ENCODE results near the gene ZNF716.

The ZNF716 gene

GRCh38 chr7:57415730-57416129, 34.2 kb upstream of the ZNF716 start:
- POLR2A ChIA-PET = no interaction called here
- no peak for DNase-seq (ENCODE audit: extremely low spot score)
- no peak for TF ChIP-seq CTCF (IDR thresholded peaks at IDR 0.05; ENCODE audit: control extremely low read depth, extremely low read depth, low read depth, missing control alignments)
- CTCF ChIA-PET = no interaction called here

GRCh38 chr7:57416601-57417358, 33.2 kb upstream of the ZNF716 start:
- no peak for DNase-seq (ENCODE audit: extremely low spot score)
- CTCF ChIA-PET = no interaction called here
- no peak for TF ChIP-seq CTCF (IDR thresholded peaks at IDR 0.05; ENCODE audit: control extremely low read depth, extremely low read depth, low read depth, missing control alignments)
- POLR2A ChIA-PET = no interaction called here

DNA sequence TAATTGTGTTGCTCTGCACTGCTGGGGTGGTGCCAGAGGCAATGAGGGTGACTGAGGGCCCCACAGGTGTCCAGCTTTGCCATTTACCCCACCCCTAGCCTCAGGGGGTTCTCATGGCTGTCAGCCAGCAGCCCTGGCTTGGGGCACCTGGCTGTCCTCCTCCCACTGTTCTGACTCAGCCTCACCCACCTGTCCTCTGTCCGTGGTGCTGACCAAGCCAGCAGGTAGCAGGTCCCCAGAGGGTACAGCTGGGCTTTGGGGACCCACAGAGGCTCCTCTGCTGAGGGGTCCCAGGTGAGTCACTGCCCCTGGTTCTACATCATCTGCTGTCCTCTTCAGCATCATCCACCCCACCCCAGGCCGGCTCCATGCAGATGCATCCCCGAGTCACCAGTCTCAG, 32.2 kb upstream of the ZNF716 start:
- TF ChIP-seq CTCF (IDR thresholded peaks at IDR 0.05; ENCODE audit: control extremely low read depth, extremely low read depth, low read depth, missing control alignments) = no peak
- DNase-seq (ENCODE audit: extremely low spot score) = no peak
- POLR2A ChIA-PET = no interaction called here
- CTCF ChIA-PET = no interaction called here

GRCh38 chr7:57423768-57424167, 26.2 kb upstream of the ZNF716 start:
- CTCF ChIA-PET = no interaction called here
- POLR2A ChIA-PET = no interaction called here
- DNase-seq (ENCODE audit: extremely low spot score) = no peak
- no peak for TF ChIP-seq CTCF (IDR thresholded peaks at IDR 0.05; ENCODE audit: control extremely low read depth, extremely low read depth, low read depth, missing control alignments)

DNA sequence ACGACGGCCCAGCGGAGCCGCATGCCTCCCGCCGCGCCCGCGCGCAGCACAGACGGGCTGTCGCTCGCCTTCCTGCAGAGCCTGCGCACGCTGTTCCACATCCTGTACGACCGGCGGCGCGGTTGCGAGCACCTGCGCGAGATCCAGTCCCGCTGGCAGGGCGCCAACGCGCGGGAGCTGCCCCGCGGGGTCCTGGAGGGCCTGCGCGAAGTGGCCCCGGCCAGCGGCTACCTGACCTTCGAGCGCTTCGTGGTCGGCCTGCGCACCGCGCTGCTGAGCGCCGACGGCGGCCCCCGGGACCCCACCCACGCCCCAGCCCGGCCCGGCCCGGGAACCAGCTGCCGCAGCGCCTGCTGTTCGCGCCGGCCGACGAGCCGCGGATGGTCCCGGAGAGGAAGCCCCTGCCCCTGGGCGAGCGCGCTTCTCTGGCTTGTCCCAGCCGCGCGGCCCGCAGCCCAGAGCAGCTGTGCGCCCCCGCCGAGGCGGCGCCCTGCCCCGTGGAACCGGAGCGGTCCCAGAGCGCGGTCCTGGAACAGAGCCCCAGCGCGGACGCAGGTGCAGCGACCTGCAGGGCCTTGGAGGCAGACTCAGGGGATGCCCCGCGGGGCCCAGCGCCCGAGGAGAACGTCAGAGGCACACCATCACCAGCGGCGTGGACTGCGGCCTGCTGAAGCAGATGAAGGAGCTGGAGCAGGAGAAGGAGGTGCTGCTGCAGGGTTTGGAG, 25.3 kb upstream of the ZNF716 start:
- TF ChIP-seq CTCF (IDR thresholded peaks at IDR 0.05; ENCODE audit: control extremely low read depth, extremely low read depth, low read depth, missing control alignments) = no peak
- CTCF ChIA-PET = no interaction called here
- DNase-seq (ENCODE audit: extremely low spot score) = no peak
- POLR2A ChIA-PET = no interaction called here

DNA sequence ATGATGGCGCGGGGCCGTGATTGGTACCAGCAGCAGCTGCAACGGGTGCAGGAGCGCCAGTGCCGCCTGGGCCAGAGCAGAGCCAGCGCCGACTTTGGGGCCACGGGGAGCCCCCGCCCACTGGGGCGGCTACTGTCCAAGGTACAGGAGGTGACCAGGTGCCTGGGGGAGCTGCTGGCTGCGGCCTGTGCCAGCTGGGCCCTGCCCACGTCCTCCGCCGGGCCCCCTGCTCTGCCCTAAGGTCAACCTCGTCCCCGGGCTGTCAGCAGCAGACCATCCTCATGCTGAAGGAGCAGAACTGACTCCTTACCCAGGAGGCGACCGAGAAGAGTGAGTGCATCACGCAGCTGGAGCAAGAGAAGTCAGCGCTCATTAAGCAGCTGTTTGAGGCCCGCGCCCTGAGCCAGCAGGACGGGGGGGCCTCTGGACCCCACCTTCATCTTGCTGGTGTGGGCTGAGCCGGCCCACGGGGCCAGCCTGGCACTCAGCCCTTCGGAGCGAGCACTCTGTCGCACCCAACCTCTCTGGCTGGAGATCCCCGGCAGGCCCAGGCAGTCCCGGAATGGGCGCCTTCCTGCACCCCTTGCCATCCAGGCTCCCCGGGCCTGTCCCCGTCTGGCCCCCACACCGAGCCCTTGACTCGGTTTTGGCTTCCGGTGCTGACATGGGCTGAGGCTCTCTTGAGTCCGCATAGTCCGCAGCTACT, 24.6 kb upstream of the ZNF716 start:
- ChIA-PET CTCF (no interaction called here), POLR2A (no interaction called here)
- DNase-seq (ENCODE audit: extremely low spot score) = no peak
- no peak for TF ChIP-seq CTCF (IDR thresholded peaks at IDR 0.05; ENCODE audit: control extremely low read depth, extremely low read depth, low read depth, missing control alignments)

All from GM10248 (cell line).